ES-I3 (cell line): Measurements from ENCODE around the gene GRPEL2.

Source experiments
- H3K36me3 ChIP-seq: 2 replicates; pipeline ENCODE4 v1.6.1; 2013; ENCODE audit warnings: mild to moderate bottlenecking, low read length, control low read depth, moderate library complexity; ENCODE audit not compliant: insufficient read depth
- H3K4me1 ChIP-seq: 2 replicates; pipeline ENCODE4 v1.6.1; 2013; ENCODE audit warnings: mild to moderate bottlenecking, control low read depth, low read length; ENCODE audit not compliant: insufficient read depth
- H3K9ac ChIP-seq: 2 replicates; pipeline ENCODE4 v1.6.1; 2013; ENCODE audit warnings: low read depth, mild to moderate bottlenecking, low read length, moderate library complexity
- H3K9me3 ChIP-seq: 2 replicates; pipeline ENCODE4 v1.6.1; 2013; ENCODE audit warnings: mild to moderate bottlenecking, low read length, moderate library complexity; ENCODE audit not compliant: control insufficient read depth, insufficient read depth

The GRPEL2 gene

DNA sequence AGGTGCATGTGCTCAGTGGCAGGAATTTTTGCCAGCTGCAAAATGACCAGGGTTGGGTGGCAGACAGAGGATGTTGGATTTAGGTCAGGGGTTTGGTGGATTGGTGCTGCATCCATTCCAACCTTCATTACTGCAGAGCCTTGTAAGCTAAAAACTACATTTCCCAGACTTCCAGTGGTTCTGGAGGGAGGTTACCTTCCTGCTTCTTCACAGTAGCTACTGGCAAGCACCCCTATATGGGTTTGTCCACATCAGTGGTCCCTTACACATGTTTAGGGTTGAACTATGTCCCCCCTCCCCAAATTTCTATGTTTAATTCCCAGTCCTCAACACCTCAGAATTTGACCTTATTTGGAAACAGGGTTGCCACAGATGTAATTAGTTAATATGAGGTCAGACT lies 54.5 kb downstream of the GRPEL2 start:
- Histone ChIP-seq H3K36me3 (no peaks in the 10 kb centered on the region), H3K9ac (no peak overlapping the region), H3K9me3 (no peaks in the 10 kb centered on the region), H3K4me1 (peaks cover 16% of the 10 kb centered on the region; the same call in 1 of the 2 replicates)

DNA sequence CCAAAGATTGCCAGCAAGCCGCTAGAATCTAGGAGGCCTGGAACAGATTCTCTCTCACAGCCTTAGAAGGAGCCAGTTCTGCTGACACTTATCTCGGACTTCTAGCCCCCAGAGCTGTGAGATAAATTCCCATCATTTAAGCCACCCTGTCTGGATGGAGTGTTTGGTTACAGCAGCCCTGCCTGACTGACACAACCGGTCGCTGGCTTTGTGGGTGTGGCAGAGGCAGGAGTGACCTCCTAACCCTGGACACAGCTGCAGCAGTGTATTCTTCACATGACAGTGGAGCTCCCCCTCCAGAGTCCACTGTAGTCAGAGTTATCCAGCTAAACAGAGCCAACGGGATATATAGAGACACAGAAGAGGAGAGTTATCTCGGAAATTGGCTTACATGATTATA lies 55.0 kb downstream of the GRPEL2 start:
- H3K4me1 ChIP-seq: peaks cover 21% of the 10 kb centered on the region; the same call in 1 of the 2 replicates
- no peaks in the 10 kb centered on the region for H3K36me3 ChIP-seq
- no peak overlapping the region for H3K9ac ChIP-seq
- no peaks in the 10 kb centered on the region for H3K9me3 ChIP-seq

DNA sequence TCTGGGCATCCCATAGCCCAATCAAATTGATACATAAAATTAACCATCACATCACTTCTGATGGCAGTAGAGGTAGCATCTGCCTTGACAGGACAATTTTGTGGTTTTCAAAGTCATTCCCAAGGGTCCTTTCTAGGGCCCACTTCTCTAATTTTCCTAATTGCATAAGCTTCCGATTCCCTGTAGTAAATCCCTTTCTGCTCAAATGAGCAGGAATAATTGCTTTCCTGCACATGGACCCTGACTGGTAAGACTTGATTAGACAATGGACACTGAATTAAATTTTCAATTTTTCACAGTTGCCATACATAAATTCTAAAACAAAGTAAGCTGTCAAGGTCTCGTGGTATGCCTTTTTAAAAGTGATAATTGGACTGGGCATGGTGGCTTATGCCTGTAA lies 55.8 kb downstream of the GRPEL2 start:
- Histone ChIP-seq H3K36me3 (no peaks in the 10 kb centered on the region), H3K9ac (no peak overlapping the region), H3K4me1 (peaks cover 29% of the 10 kb centered on the region; the same call in 1 of the 2 replicates), H3K9me3 (no peaks in the 10 kb centered on the region)

DNA sequence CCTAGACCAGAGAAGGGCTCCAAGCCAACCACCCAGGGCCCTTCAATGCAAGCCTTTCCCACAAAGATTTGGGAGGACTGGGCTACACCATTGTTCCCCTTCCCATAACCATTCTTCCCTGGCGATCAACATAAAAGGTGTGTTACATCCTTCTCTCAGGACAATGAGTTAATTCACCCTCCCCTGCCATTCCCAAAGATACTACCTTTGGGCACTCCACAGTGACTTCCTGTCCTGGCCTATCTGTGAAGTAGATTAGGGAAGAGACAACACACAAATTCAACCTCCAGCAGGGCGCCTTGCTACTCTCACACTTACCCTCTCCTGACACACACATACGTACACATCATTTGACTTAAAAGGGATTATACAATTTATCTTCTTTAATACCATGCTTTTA lies 57.0 kb downstream of the GRPEL2 start:
- Histone ChIP-seq H3K9me3 (no peaks in the 10 kb centered on the region), H3K4me1 (peaks cover 40% of the 10 kb centered on the region), H3K9ac (no peak overlapping the region), H3K36me3 (no peaks in the 10 kb centered on the region)
